ENCODE data around the gene DIRAS1. TPM values are rescaled to one million over a fixed set of nuclear protein-coding genes. Genes with fewer than 3 reads are reported as not detected.

DIRAS1 gene
- total RNA-seq, 1 experiment from 2014 or later: 18.5 TPM

- H3K4me1 ChIP-seq (ENCODE audit: control insufficient read depth, insufficient read depth, low read length): no peaks in the 10 kb centered on the region
- in situ Hi-C loops (cut with HindIII; ENCODE audit: low pct_unique_long_range_greater_than_20kb, low sequenced_read_pairs): no loop called here
- no peak overlapping the region for H3K27ac ChIP-seq (ENCODE audit: low read length)
- TF ChIP-seq TCF7L2 (IDR thresholded peaks at IDR 0.05; ENCODE audit: low read depth, low read length): no peak
- no TSS peak for BruUV-seq (replicated peaks)
- no peaks in the 10 kb centered on the region for H3K9me3 ChIP-seq (ENCODE audit: control insufficient read depth, insufficient read depth, low read depth, low read length)
- DNase-seq (ENCODE audit: low read depth, low spot score): no peak
- no peaks in the 10 kb centered on the region; the same call in 1 of the 2 replicates for H3K36me3 ChIP-seq (ENCODE audit: control insufficient read depth, insufficient read depth, low read length)
- no peaks in the 10 kb centered on the region for H3K27me3 ChIP-seq (ENCODE audit: control insufficient read depth, insufficient read depth, low read length)
- H3K4me3 ChIP-seq (ENCODE audit: low read depth in 2 of 2, low read length in 2 of 2): no peak overlapping the region
- ChIA-PET POLR2A (no interaction called here), CTCF (no interaction called here)
- no peak for ATAC-seq
- intact Hi-C loops (cut with micrococcal nuclease; ENCODE audit: unreplicated experiment): no loop called here
Measured at GRCh38 chr19:2761876-2762782, 41.0 kb upstream of the DIRAS1 start.

- CTCF ChIA-PET: no interaction called here
- BruUV-seq (replicated peaks): no TSS peak
Measured at GRCh38 chr19:2761309-2761677, 40.1 kb upstream of the DIRAS1 start.

More at GRCh38 chr19:2761309-2761677, 40.1 kb upstream of the DIRAS1 start:
- Histone ChIP-seq H3K27ac (ENCODE audit: low read length) (no peak overlapping the region), H3K27me3 (ENCODE audit: control insufficient read depth, insufficient read depth, low read length) (no peaks in the 10 kb centered on the region), H3K4me1 (ENCODE audit: control insufficient read depth, insufficient read depth, low read length) (no peaks in the 10 kb centered on the region), H3K36me3 (ENCODE audit: control insufficient read depth, insufficient read depth, low read length) (no peaks in the 10 kb centered on the region; the same call in 1 of the 2 replicates), H3K9me3 (ENCODE audit: control insufficient read depth, insufficient read depth, low read depth, low read length) (no peaks in the 10 kb centered on the region), H3K4me3 (ENCODE audit: low read depth in 2 of 2, low read length in 2 of 2) (no peak overlapping the region)
- DNase-seq (ENCODE audit: low read depth, low spot score) (no peak), ATAC-seq (no peak)
- no peak for TF ChIP-seq REST (IDR thresholded peaks at IDR 0.05; ENCODE audit: insufficient read depth in 1 of 2, low read depth in 2 of 2, low read length in 1 of 2)
- no peak for TF ChIP-seq POLR2AphosphoS5 (IDR thresholded peaks at IDR 0.05; ENCODE audit: low read depth, low read length)
- TF ChIP-seq CTCF (IDR thresholded peaks at IDR 0.05): no peak
- TF ChIP-seq SIN3A (IDR thresholded peaks at IDR 0.05; ENCODE audit: borderline replicate concordance, insufficient read depth, low read depth, low read length): no peak
- TF ChIP-seq TCF7L2 (IDR thresholded peaks at IDR 0.05; ENCODE audit: low read depth, low read length): no peak
- POLR2A ChIA-PET: no interaction called here
- in situ Hi-C loops (cut with HindIII; ENCODE audit: low pct_unique_long_range_greater_than_20kb, low sequenced_read_pairs): no loop called here
- intact Hi-C loops (cut with micrococcal nuclease; ENCODE audit: unreplicated experiment): no loop called here

All from Panc1 (cell line).